Thyroid gland (tissue), 4 donors: ENCODE measurements around the gene OGFR. TPM values are rescaled to one million over a fixed set of nuclear protein-coding genes. Genes with fewer than 3 reads are reported as not detected.

Experiments
- DNase-seq, 2 donors: peaks; one replicate each; pipeline ENCODE4 v3.0.0-alpha.2; 2019
- H3K27ac ChIP-seq, 3 donors: fragments of 200-600 bp; sonication (generic); 1 replicate in 2 of 3; 2 replicates in 1 of 3; pipeline ENCODE4 v1.5.1; 2016 to 2019; ENCODE audit warnings: mild to moderate bottlenecking in 1 of 3, moderate library complexity in 1 of 3
- H3K27me3 ChIP-seq: fragments of 200-600 bp; sonication (generic); one replicate; pipeline ENCODE4 v1.5.1; 2019
- H3K36me3 ChIP-seq, 2 donors: fragments of 200-600 bp; sonication (generic); one replicate each; pipeline ENCODE4 v1.5.1; 2016 to 2019
- H3K4me1 ChIP-seq, 2 donors: fragments of 200-600 bp; sonication (generic); one replicate each; pipeline ENCODE4 v1.5.1; 2017 to 2019
- H3K4me3 ChIP-seq, 3 donors: fragments of 200-600 bp; sonication (generic); replicated peaks in 1 of 3; 1 replicate in 2 of 3; 2 replicates in 1 of 3; pipeline ENCODE4 v1.5.1; 2016; ENCODE audit warnings: mild to moderate bottlenecking in 1 of 3
- H3K9me3 ChIP-seq: fragments of 200-600 bp; sonication (generic); one replicate; pipeline ENCODE4 v1.5.1; 2017
- CTCF ChIP-seq, 6 experiments: fragments of 200-600 bp in 3 of 6; fragments of 450-650 bp in 3 of 6; sonication (generic) in 3 of 6; IDR thresholded peaks; one replicate each; pipeline ENCODE4 v1.5.1; 2016 to 2019; ENCODE audit warnings: antibody characterized with exemption in 6 of 6, mild to moderate bottlenecking in 2 of 6, inconsistent platforms in 1 of 6, moderate library complexity in 1 of 6
- POLR2A ChIP-seq, 2 donors: fragments of 450-650 bp; IDR thresholded peaks; one replicate each; pipeline ENCODE4 v1.6.1; 2017; ENCODE audit warnings: antibody characterized with exemption in 2 of 2, mild to moderate bottlenecking in 2 of 2, moderate library complexity in 1 of 2
- WGBS, 2 donors: methylation state at CpG; one replicate each; pipeline ENCODE4 v1.1.5; 2017; 5-methylcytosine and 5-hydroxymethylcytosine counted together
- intact Hi-C: fragments of 100-400 bp; cut with DNase I; formaldehyde crosslinking; loops from one replicate; pipeline ENCODE4 v1.15.1; 2023
- total RNA-seq, 4 donors: library from RNA; depleted of rRNA; stranded (reverse); fragments of >200 nt; gene quantifications; one replicate each; pipeline ENCODE4 v1.2.3, GENCODE V29; 2016

OGFR gene
- total RNA-seq, 4 donors from 2014 or later: 50.0 to 67.6 (median 63.7) TPM

- peaks cover 11 to 31% of the 10 kb centered on the region in 2 donors for H3K4me1 ChIP-seq
- H3K9me3 ChIP-seq: no peaks in the 10 kb centered on the region
- WGBS, 2 donors: 81 to 99% methylated on average over 5 to 12 of the region's 21 CpGs
- TF ChIP-seq CTCF (IDR thresholded peaks at IDR 0.05) (no peak), POLR2A (IDR thresholded peaks at IDR 0.05) (no peak)
- no peak for DNase-seq
- H3K4me3 ChIP-seq: no peak overlapping the region
- H3K27me3 ChIP-seq: no peaks in the 10 kb centered on the region
- H3K27ac ChIP-seq: no peak overlapping the region
- H3K36me3 ChIP-seq: peaks cover 46 to 49% of the 10 kb centered on the region in 2 donors
- intact Hi-C loops: no loop called here
These were observed 6.7 kb downstream of the OGFR start for GRCh38 chr20:62811320-62811719.

GRCh38 chr20:62811720-62812119 is 7.1 kb downstream of the OGFR start:
- DNase-seq: no peak
- H3K4me3 ChIP-seq: no peak overlapping the region
- TF ChIP-seq CTCF (IDR thresholded peaks at IDR 0.05) (no peak), POLR2A (IDR thresholded peaks at IDR 0.05) (no peak)
- H3K27ac ChIP-seq: no peak overlapping the region
- H3K4me1 ChIP-seq: peaks cover 12 to 31% of the 10 kb centered on the region in 2 donors
- intact Hi-C loops: no loop called here
- H3K36me3 ChIP-seq: peaks cover 46 to 49% of the 10 kb centered on the region in 2 donors
- no peaks in the 10 kb centered on the region for H3K9me3 ChIP-seq
- no peaks in the 10 kb centered on the region for H3K27me3 ChIP-seq
- WGBS, 2 donors: 86 to 91% methylated on average over 4 to 6 of the region's 10 CpGs

- TF ChIP-seq POLR2A (IDR thresholded peaks at IDR 0.05) (no peak), CTCF (IDR thresholded peaks at IDR 0.05) (no peak)
- H3K9me3 ChIP-seq: no peaks in the 10 kb centered on the region
- peaks cover 12 to 31% of the 10 kb centered on the region in 2 donors for H3K4me1 ChIP-seq
- no peaks in the 10 kb centered on the region for H3K27me3 ChIP-seq
- DNase-seq: no peak
- WGBS, 2 donors: 90 to 92% methylated on average over 36 to 39 of the region's 43 CpGs
- no peak overlapping the region for H3K4me3 ChIP-seq
- H3K36me3 ChIP-seq: peaks cover 46 to 47% of the 10 kb centered on the region in 2 donors
- H3K27ac ChIP-seq: no peak overlapping the region
- intact Hi-C loops: no loop called here
These were observed 7.7 kb downstream of the OGFR start for GRCh38 chr20:62812181-62812906.

- Histone ChIP-seq H3K27ac (no peak overlapping the region), H3K27me3 (no peaks in the 10 kb centered on the region), H3K4me1 (peaks cover 12 to 34% of the 10 kb centered on the region in 2 donors), H3K4me3 (no peak overlapping the region), H3K9me3 (no peaks in the 10 kb centered on the region), H3K36me3 (peaks cover 42% of the 10 kb centered on the region in 2 donors)
- 83 to 94% methylated on average over 4 to 10 of the region's 11 CpGs for WGBS, 2 donors
- DNase-seq: no peak
- intact Hi-C loops: no loop called here
- no peak for TF ChIP-seq CTCF (IDR thresholded peaks at IDR 0.05)
- no peak for TF ChIP-seq POLR2A (IDR thresholded peaks at IDR 0.05)
These were observed 8.2 kb downstream of the OGFR start for GRCh38 chr20:62812907-62813200.

GRCh38 chr20:62813588-62813987 is 9.0 kb downstream of the OGFR start:
- intact Hi-C loops: no loop called here
- no peak for DNase-seq
- Histone ChIP-seq H3K36me3 (peaks cover 38 to 40% of the 10 kb centered on the region in 2 donors), H3K9me3 (no peaks in the 10 kb centered on the region), H3K4me1 (peaks cover 18 to 36% of the 10 kb centered on the region in 2 donors), H3K27me3 (no peaks in the 10 kb centered on the region), H3K4me3 (no peak overlapping the region), H3K27ac (no peak overlapping the region)
- WGBS, 2 donors: 90 to 100% methylated on average over 3 to 12 of the region's 13 CpGs
- no peak for TF ChIP-seq CTCF (IDR thresholded peaks at IDR 0.05)
- TF ChIP-seq POLR2A (IDR thresholded peaks at IDR 0.05): no peak
